ENCODE results near the gene FAM118B. TPM values are rescaled to one million over a fixed set of nuclear protein-coding genes. Genes with fewer than 3 reads are reported as not detected.

FAM118B gene
- total RNA-seq, 3 donors from 2014 or later, result 14.4 to 19.0 (median 18.7) TPM

GRCh38 chr11:126310200-126310991 lies 98.8 kb downstream of the FAM118B start:
- Histone ChIP-seq H3K4me1 (no peaks in the 10 kb centered on the region), H3K4me3 (no peak overlapping the region), H3K36me3 (no peaks in the 10 kb centered on the region), H3K27me3 (no peaks in the 10 kb centered on the region), H3K9me3 (no peaks in the 10 kb centered on the region), H3K27ac (peak overlapping the region in 1 of 2 donors; percentile 38)
- intact Hi-C loops (cut with DNase I; ENCODE audit: low total_unique reads), result no loop called here
- peak; percentile 50 to 60 for DNase-seq (ENCODE audit: low spot score in 2 of 2)
- TF ChIP-seq CTCF (IDR thresholded peaks at IDR 0.05) (peak; percentile 56 to 79 (median 77)), POLR2A (IDR thresholded peaks at IDR 0.05) (no peak)

GRCh38 chr11:126310992-126311310 lies 99.4 kb downstream of the FAM118B start:
- intact Hi-C loops (cut with DNase I; ENCODE audit: low total_unique reads), result no loop called here
- no peaks in the 10 kb centered on the region for H3K36me3 ChIP-seq
- no peak overlapping the region for H3K4me3 ChIP-seq
- DNase-seq (ENCODE audit: low spot score in 2 of 2), result no peak
- H3K9me3 ChIP-seq, result no peaks in the 10 kb centered on the region
- no peaks in the 10 kb centered on the region for H3K27me3 ChIP-seq
- H3K4me1 ChIP-seq, result no peaks in the 10 kb centered on the region
- TF ChIP-seq POLR2A (IDR thresholded peaks at IDR 0.05) (no peak), CTCF (IDR thresholded peaks at IDR 0.05) (no peak), POLR2AphosphoS5 (IDR thresholded peaks at IDR 0.05) (no peak)
- H3K27ac ChIP-seq, result no peak overlapping the region

GRCh38 chr11:126311401-126312291 lies 100.1 kb downstream of the FAM118B start:
- Histone ChIP-seq H3K4me1 (no peaks in the 10 kb centered on the region), H3K36me3 (no peaks in the 10 kb centered on the region), H3K9me3 (no peaks in the 10 kb centered on the region), H3K27ac (no peak overlapping the region), H3K4me3 (no peak overlapping the region), H3K27me3 (no peaks in the 10 kb centered on the region)
- no peak for DNase-seq (ENCODE audit: low spot score in 2 of 2)
- TF ChIP-seq POLR2AphosphoS5 (IDR thresholded peaks at IDR 0.05) (no peak), CTCF (IDR thresholded peaks at IDR 0.05) (no peak), POLR2A (IDR thresholded peaks at IDR 0.05) (no peak)
- intact Hi-C loops (cut with DNase I; ENCODE audit: low total_unique reads), result no loop called here

Other genes starting within 250 kb of the FAM118B start
- 10 to 100 TPM; 14.9 to 29.3 (median 26.5) TPM for gene CDON, start 148.9 kb upstream of the FAM118B start, total RNA-seq
- gene RPUSD4, start 132 bp upstream of the FAM118B start, total RNA-seq, result 10 to 100 TPM; 21.4 to 29.1 (median 27.5) TPM
- gene SRPRA, start 57.1 kb downstream of the FAM118B start, total RNA-seq, result 10 to 100 TPM; 75.2 to 90.6 (median 84.9) TPM
- gene FOXRED1, start 57.4 kb downstream of the FAM118B start, total RNA-seq, result 10 to 100 TPM; 13.1 to 23.3 (median 16.6) TPM
- gene TIRAP, start 71.3 kb downstream of the FAM118B start, total RNA-seq, result 10 to 100 TPM in 2 of 3 donors, 1 to 10 TPM in 1; 8.9 to 11.1 (median 10.9) TPM
- 10 to 100 TPM in 1 of 3 donors, 1 to 10 TPM in 2; 8.8 to 11.7 (median 9.6) TPM for gene DCPS, start 92.3 kb downstream of the FAM118B start, total RNA-seq
- 10 to 100 TPM; 17.6 to 36.2 (median 32.8) TPM for gene ST3GAL4, start 143.9 kb downstream of the FAM118B start, total RNA-seq